ENCODE results near the gene TBC1D10A. TPM values are rescaled to one million over a fixed set of nuclear protein-coding genes. Genes with fewer than 3 reads are reported as not detected.

Gene TBC1D10A
- total and polyA plus RNA-seq, 2 donors (not counting 1 experiment from before 2014, with no cell fraction given): 10.8 to 11.7 TPM

GRCh38 chr22:30296833-30297232 is 29.9 kb downstream of the TBC1D10A start:
- H3K27ac ChIP-seq (ENCODE audit: insufficient read depth, low read length): no peak overlapping the region
- no peaks in the 10 kb centered on the region for H3K27me3 ChIP-seq (ENCODE audit: control insufficient read depth, insufficient read depth, low read length)
- TF ChIP-seq EZH2 (IDR thresholded peaks at IDR 0.05; ENCODE audit: low read length, missing control alignments): no peak
- H3K4me1 ChIP-seq (ENCODE audit: control insufficient read depth, extremely low read depth, insufficient read depth, low read length): peaks cover 2% of the 10 kb centered on the region
- H3K79me2 ChIP-seq (ENCODE audit: control insufficient read depth, insufficient read depth, low read length): no peaks in the 10 kb centered on the region
- H3K4me2 ChIP-seq (ENCODE audit: extremely low read depth, insufficient read depth, low read length): no peak overlapping the region
- peaks cover 24% of the 10 kb centered on the region for H3K36me3 ChIP-seq (ENCODE audit: control insufficient read depth, insufficient read depth, low read length)
- no peak overlapping the region for H2AFZ ChIP-seq (ENCODE audit: low read length)
- H3K9me3 ChIP-seq (ENCODE audit: control insufficient read depth, insufficient read depth, low read depth, low read length): no peaks in the 10 kb centered on the region
- DNase-seq (ENCODE audit: low read depth in 2 of 2): no peak
- H3K9ac ChIP-seq (ENCODE audit: insufficient read depth, low read length): no peak overlapping the region
- no peaks in the 10 kb centered on the region for H4K20me1 ChIP-seq (ENCODE audit: control insufficient read depth, extremely low read depth, insufficient read depth, low read length)
- no peak overlapping the region for H3K4me3 ChIP-seq (replicated peaks in 1 of 4; ENCODE audit: control extremely low read depth in 1 of 4, insufficient read depth in 1 of 4, low read depth in 3 of 4, low read length in 4 of 4)

- Histone ChIP-seq H3K4me1 (ENCODE audit: control insufficient read depth, extremely low read depth, insufficient read depth, low read length) (no peaks in the 10 kb centered on the region), H3K9me3 (ENCODE audit: control insufficient read depth, insufficient read depth, low read depth, low read length) (no peaks in the 10 kb centered on the region), H3K79me2 (ENCODE audit: control insufficient read depth, insufficient read depth, low read length) (no peaks in the 10 kb centered on the region), H3K4me3 (replicated peaks in 1 of 4; ENCODE audit: control extremely low read depth in 1 of 4, insufficient read depth in 1 of 4, low read depth in 3 of 4, low read length in 4 of 4) (no peak overlapping the region), H3K27ac (ENCODE audit: insufficient read depth, low read length) (no peak overlapping the region), H3K4me2 (ENCODE audit: extremely low read depth, insufficient read depth, low read length) (no peak overlapping the region), H3K36me3 (ENCODE audit: control insufficient read depth, insufficient read depth, low read length) (peaks cover 24% of the 10 kb centered on the region), H4K20me1 (ENCODE audit: control insufficient read depth, extremely low read depth, insufficient read depth, low read length) (no peaks in the 10 kb centered on the region), H2AFZ (ENCODE audit: low read length) (no peak overlapping the region), H3K9ac (ENCODE audit: insufficient read depth, low read length) (no peak overlapping the region), H3K27me3 (ENCODE audit: control insufficient read depth, insufficient read depth, low read length) (no peaks in the 10 kb centered on the region)
- TF ChIP-seq CTCF (conservative IDR thresholded peaks at IDR 0.05 in 1 of 2, IDR thresholded peaks at IDR 0.05 in 1 of 2; ENCODE audit: low read depth in 1 of 2, low read length in 2 of 2): no peak
- no peak for TF ChIP-seq EZH2 (IDR thresholded peaks at IDR 0.05; ENCODE audit: low read length, missing control alignments)
- no peak for DNase-seq (ENCODE audit: low read depth in 2 of 2)
Measured at GRCh38 chr22:30296324-30296723, 30.4 kb downstream of the TBC1D10A start.

GRCh38 chr22:30295576-30295975 is 31.2 kb downstream of the TBC1D10A start:
- peaks cover 22% of the 10 kb centered on the region for H3K36me3 ChIP-seq (ENCODE audit: control insufficient read depth, insufficient read depth, low read length)
- H4K20me1 ChIP-seq (ENCODE audit: control insufficient read depth, extremely low read depth, insufficient read depth, low read length): no peaks in the 10 kb centered on the region

More at GRCh38 chr22:30295576-30295975, 31.2 kb downstream of the TBC1D10A start:
- Histone ChIP-seq H3K4me2 (ENCODE audit: extremely low read depth, insufficient read depth, low read length) (no peak overlapping the region), H2AFZ (ENCODE audit: low read length) (no peak overlapping the region), H3K9ac (ENCODE audit: insufficient read depth, low read length) (no peak overlapping the region), H3K4me3 (replicated peaks in 1 of 4; ENCODE audit: control extremely low read depth in 1 of 4, insufficient read depth in 1 of 4, low read depth in 3 of 4, low read length in 4 of 4) (no peak overlapping the region), H3K27ac (ENCODE audit: insufficient read depth, low read length) (no peak overlapping the region), H3K27me3 (ENCODE audit: control insufficient read depth, insufficient read depth, low read length) (no peaks in the 10 kb centered on the region), H3K4me1 (ENCODE audit: control insufficient read depth, extremely low read depth, insufficient read depth, low read length) (peaks cover 6% of the 10 kb centered on the region), H3K9me3 (ENCODE audit: control insufficient read depth, insufficient read depth, low read depth, low read length) (no peaks in the 10 kb centered on the region), H3K79me2 (ENCODE audit: control insufficient read depth, insufficient read depth, low read length) (no peaks in the 10 kb centered on the region)
- TF ChIP-seq CTCF (conservative IDR thresholded peaks at IDR 0.05 in 1 of 2, IDR thresholded peaks at IDR 0.05 in 1 of 2; ENCODE audit: low read depth in 1 of 2, low read length in 2 of 2) (no peak), EZH2 (IDR thresholded peaks at IDR 0.05; ENCODE audit: low read length, missing control alignments) (no peak)
- DNase-seq (ENCODE audit: low read depth in 2 of 2): no peak
